H1 (cell line): ENCODE results near the gene MKLN1. TPM values are rescaled to one million over a fixed set of nuclear protein-coding genes. Genes with fewer than 3 reads are reported as not detected.

ENCODE experiments used
- CTCF ChIA-PET: fragments of 300-600 bp; sonication (Branson Sonifier 250); formaldehyde crosslinking; loops from one replicate; lab custom pipeline; 2021; ENCODE audit not compliant: partially characterized antibody; lab: Charles Lee
- POLR2A ChIA-PET: fragments of 300-600 bp; sonication (Branson Sonifier 250); formaldehyde crosslinking; loops from one replicate; lab custom pipeline; 2021; ENCODE audit warnings: inconsistent platforms; ENCODE audit not compliant: partially characterized antibody; lab: Charles Lee
- DNase-seq, 2 experiments: peaks; one replicate each; pipeline versions ENCODE4 v3.0.0 to v3.0.0-alpha.2; 2010 to 2022; ENCODE audit warnings: low spot score in 2 of 2, low read depth in 1 of 2, mixed read lengths in 1 of 2
- FAIRE-seq: peaks from 2 replicates; lab custom pipeline; 2011; peaks lifted over from hg19 to GRCh38; lab: Jason Lieb, UNC
- H2AFZ ChIP-seq: 2 replicates; pipeline ENCODE4 v1.8.1; 2012; ENCODE audit warnings: low read length, inconsistent platforms
- H2AK5ac ChIP-seq: 2 replicates; pipeline ENCODE4 v1.6.1; 2013; ENCODE audit warnings: low read depth, low read length
- H2BK120ac ChIP-seq: replicated peaks from 2 replicates; pipeline ENCODE3; 2013; ENCODE audit warnings: low read depth, low read length, inconsistent platforms
- H2BK12ac ChIP-seq: 2 replicates; pipeline ENCODE4 v1.6.1; 2013; ENCODE audit warnings: low read depth, low read length
- H2BK15ac ChIP-seq: 2 replicates; pipeline ENCODE4 v1.6.1; 2013; ENCODE audit warnings: low read length
- H2BK20ac ChIP-seq: 2 replicates; pipeline ENCODE4 v1.6.1; 2013; ENCODE audit warnings: low read length
- H2BK5ac ChIP-seq: 2 replicates; pipeline ENCODE4 v1.6.1; 2013; ENCODE audit warnings: low read depth, low read length
- H3K14ac ChIP-seq: 2 replicates; pipeline ENCODE4 v1.6.1; 2013; ENCODE audit warnings: inconsistent platforms; ENCODE audit not compliant: insufficient read length
- H3K18ac ChIP-seq: 2 replicates; pipeline ENCODE4 v1.6.1; 2013; ENCODE audit warnings: low read length; ENCODE audit errors: extremely low read depth
- H3K23ac ChIP-seq: 2 replicates; pipeline ENCODE4 v1.6.1; 2013; ENCODE audit warnings: inconsistent platforms; ENCODE audit not compliant: insufficient read length
- H3K23me2 ChIP-seq: 2 replicates; pipeline ENCODE4 v1.6.1; 2013; ENCODE audit warnings: low read depth, low read length
- H3K27ac ChIP-seq: 2 replicates; pipeline ENCODE4 v1.6.1; 2011; ENCODE audit warnings: low read depth, low read length, inconsistent platforms
- H3K27me3 ChIP-seq, 4 experiments: replicated peaks in 1 of 4; 1 replicate in 1 of 4; 2 replicates in 3 of 4; pipeline versions ENCODE4 v1.6.1 to v1.8.1; 2011 to 2013; ENCODE audit warnings: low read length in 3 of 4, mild to moderate bottlenecking in 3 of 4, inconsistent platforms in 2 of 4, mixed read lengths in 2 of 4, moderate library complexity in 1 of 4; ENCODE audit not compliant: control insufficient read depth in 3 of 4, insufficient read depth in 3 of 4; ENCODE audit errors: extremely low read depth in 1 of 4
- H3K36me3 ChIP-seq, 4 experiments: 2 replicates each; pipeline versions ENCODE4 v1.6.1 to v1.8.1; 2011 to 2013; ENCODE audit warnings: mild to moderate bottlenecking in 4 of 4, low read length in 3 of 4, moderate library complexity in 2 of 4, control low read depth in 1 of 4, inconsistent platforms in 1 of 4; ENCODE audit not compliant: insufficient read depth in 4 of 4, control insufficient read depth in 2 of 4
- H3K4ac ChIP-seq: replicated peaks from 2 replicates; pipeline ENCODE3; 2013; ENCODE audit warnings: low read length, low read depth, mixed read lengths, inconsistent platforms; ENCODE audit not compliant: insufficient read length
- H3K4me1 ChIP-seq, 4 experiments: replicated peaks in 1 of 4; 1 replicate in 1 of 4; 2 replicates in 3 of 4; pipeline versions ENCODE4 v1.6.1 to v1.8.1; 2011 to 2013; ENCODE audit warnings: low read length in 3 of 4, inconsistent platforms in 2 of 4, mixed read lengths in 1 of 4; ENCODE audit not compliant: insufficient read depth in 4 of 4, control insufficient read depth in 3 of 4
- H3K4me2 ChIP-seq, 2 experiments: 2 replicates each; pipeline versions ENCODE4 v1.6.1 to v1.8.1; 2011 to 2013; ENCODE audit warnings: low read depth in 2 of 2, low read length in 2 of 2, control low read depth in 1 of 2, inconsistent platforms in 1 of 2, mild to moderate bottlenecking in 1 of 2; ENCODE audit not compliant: insufficient read depth in 1 of 2
- H3K4me3 ChIP-seq, 4 experiments: fragments of 200-600, 300-600 bp in 1 of 4; sonication (generic), shearing (Covaris generic), sonication (Bioruptor Twin) in 1 of 4; 2 replicates each; pipeline versions ENCODE4 v1.5.1 to v1.8.1; 2011 to 2016; ENCODE audit warnings: low read length in 4 of 4, low read depth in 3 of 4, control low read depth in 2 of 4, inconsistent platforms in 2 of 4, mild to moderate bottlenecking in 2 of 4, mixed read lengths in 1 of 4, moderate library complexity in 1 of 4; ENCODE audit not compliant: insufficient read depth in 2 of 4; ENCODE audit errors: extremely low read depth in 1 of 4
- H3K56ac ChIP-seq: replicated peaks from 2 replicates; pipeline ENCODE3; 2013; ENCODE audit warnings: low read depth, mild to moderate bottlenecking, mixed read lengths, low read length, inconsistent platforms; ENCODE audit not compliant: insufficient read length
- H3K79me1 ChIP-seq: 2 replicates; pipeline ENCODE4 v1.6.1; 2013; ENCODE audit warnings: low read depth, low read length, control low read depth
- H3K79me2 ChIP-seq, 2 experiments: 2 replicates each; pipeline versions ENCODE4 v1.6.1 to v1.8.1; 2012 to 2013; ENCODE audit warnings: low read length in 2 of 2, mild to moderate bottlenecking in 2 of 2, inconsistent platforms in 1 of 2; ENCODE audit not compliant: insufficient read depth in 2 of 2, control insufficient read depth in 1 of 2
- H3K9ac ChIP-seq, 4 experiments: replicated peaks in 1 of 4; 1 replicate in 1 of 4; 2 replicates in 3 of 4; pipeline versions ENCODE4 v1.6.1 to v1.8.1; 2011 to 2013; ENCODE audit warnings: low read depth in 3 of 4, low read length in 3 of 4, control low read depth in 2 of 4, mild to moderate bottlenecking in 2 of 4, moderate library complexity in 2 of 4, inconsistent platforms in 1 of 4; ENCODE audit errors: extremely low read depth in 1 of 4
- H3K9me3 ChIP-seq, 2 experiments: 2 replicates each; pipeline versions ENCODE4 v1.6.1 to v1.8.1; 2012 to 2013; ENCODE audit warnings: mild to moderate bottlenecking in 2 of 2, moderate library complexity in 2 of 2, control low read depth in 1 of 2, inconsistent platforms in 1 of 2, low read depth in 1 of 2, low read length in 1 of 2, mixed read lengths in 1 of 2; ENCODE audit not compliant: insufficient read depth in 2 of 2
- H4K20me1 ChIP-seq, 2 experiments: replicated peaks in 1 of 2; 2 replicates each; pipeline versions ENCODE3 to v1.8.1; 2011 to 2013; ENCODE audit warnings: inconsistent platforms in 2 of 2, low read length in 2 of 2, mild to moderate bottlenecking in 1 of 2; ENCODE audit not compliant: insufficient read depth in 2 of 2, control insufficient read depth in 1 of 2
- H4K5ac ChIP-seq: 2 replicates; pipeline ENCODE4 v1.6.1; 2013; ENCODE audit warnings: low read length, low read depth, mixed read lengths, inconsistent platforms; ENCODE audit not compliant: insufficient read length
- H4K8ac ChIP-seq: 2 replicates; pipeline ENCODE4 v1.8.0; 2013; ENCODE audit warnings: mild to moderate bottlenecking, moderate library complexity, low read length, inconsistent platforms; ENCODE audit not compliant: insufficient read depth; ENCODE audit errors: extremely low read depth
- H4K91ac ChIP-seq: replicated peaks from 2 replicates; pipeline ENCODE3; 2013; ENCODE audit warnings: low read length, mixed read lengths, inconsistent platforms; ENCODE audit not compliant: insufficient read length
- CBX8 ChIP-seq: fragments of 300-800, 300-1000 bp; sonication (generic); IDR thresholded peaks from 2 replicates; pipeline ENCODE4 v1.7.1; 2016; ENCODE audit warnings: low read depth, low read length, borderline replicate concordance
- GTF2F1 ChIP-seq: IDR thresholded peaks from 2 replicates; pipeline ENCODE4 v1.6.1; 2012; ENCODE audit warnings: low read depth, low read length, improper control_type of control experiment, borderline replicate concordance
- POLR2AphosphoS5 ChIP-seq: IDR thresholded peaks from 2 replicates; pipeline ENCODE4 v1.6.1; 2011; ENCODE audit warnings: low read depth, low read length
- TCF12 ChIP-seq: IDR thresholded peaks from 2 replicates; pipeline ENCODE4 v1.6.1; 2011; ENCODE audit warnings: low read depth, mild to moderate bottlenecking, low read length
- USF2 ChIP-seq: IDR thresholded peaks from 2 replicates; pipeline ENCODE4 v1.6.1; 2011; ENCODE audit warnings: low read length, improper control_type of control experiment
- WGBS, 2 experiments: shearing (Covaris generic) in 1 of 2; methylation state at CpG; one replicate each; pipeline versions ENCODE4 v1.1.6 to v1.1.7; 2013 to 2015; ENCODE audit warnings: low lambda C conversion rate in 2 of 2, mixed read lengths in 2 of 2, inconsistent platforms in 1 of 2, low coverage in 1 of 2, missing lambda C conversion rate in 1 of 2; ENCODE audit not compliant: insufficient replicate concordance in 2 of 2, insufficient coverage in 1 of 2, insufficient read length in 1 of 2; ENCODE audit errors: extremely low coverage in 1 of 2, missing lambda C conversion rate in 1 of 2; 5-methylcytosine and 5-hydroxymethylcytosine counted together
- polyA plus RNA-seq, 7 experiments: library from polyadenylated mRNA; depleted of rRNA in 3 of 7; stranded (reverse) in 5 of 7; unstranded in 2 of 7; fragments of >200 nt in 5 of 7; fragments of 200-250 nt in 2 of 7; gene quantifications; 1 replicate in 5 of 7; 2 replicates in 1 of 7; 4 replicates in 1 of 7; pipeline versions ENCODE4 v1.2.1 to v1.2.3, GENCODE V29; 2011 to 2013; ENCODE audit warnings: missing spikeins in 2 of 7, mixed read lengths in 2 of 7
- total RNA-seq: library from RNA; stranded (reverse); fragmentation: NEBNext Ultra II Directional; extraction: Animal tissue kit (Norgen Biotek cat#: 25700); gene quantifications from 2 replicates; pipeline ENCODE4 v1.2.1, GENCODE V29; 2021

MKLN1 gene
- total and polyA plus RNA-seq, 2 of the 8 experiments (the other 6 are each of a cell fraction or from before 2014, with no cell fraction given) = 22.3 to 50.9 TPM

DNA sequence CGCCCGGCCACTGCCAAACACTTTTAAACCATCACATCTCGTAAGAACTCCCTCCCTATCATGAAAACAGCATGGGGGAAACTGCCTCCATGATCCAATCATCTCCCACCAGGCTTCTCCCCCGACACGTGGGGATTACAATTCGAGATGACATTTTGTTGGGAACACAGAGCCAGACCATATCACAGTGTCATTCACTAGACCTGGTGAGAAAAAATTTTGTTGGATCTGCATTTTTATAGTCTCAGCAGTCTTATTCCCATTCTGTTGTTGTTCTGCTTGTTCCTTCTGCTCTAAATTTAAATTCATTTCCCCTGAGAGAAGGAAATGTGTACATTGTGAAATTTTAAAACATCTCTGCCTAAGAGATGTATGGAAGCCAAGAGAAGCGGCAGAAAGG lies 4.8 kb upstream of the MKLN1 start:
- Histone ChIP-seq H2BK120ac (no peak overlapping the region), H3K4me1 (peaks cover 2 to 13% (median 4%) of the 10 kb centered on the region in 4 experiments; a peak in 4 of 7 replicates), H3K9me3 (no peaks in the 10 kb centered on the region), H2AK5ac (no peak overlapping the region), H3K56ac (no peak overlapping the region), H3K27me3 (no peaks in the 10 kb centered on the region), H3K27ac (no peak overlapping the region), H4K91ac (no peak overlapping the region), H3K4me3 (no peak overlapping the region), H3K36me3 (no peaks in the 10 kb centered on the region), H3K79me2 (peaks cover 0 to 1% of the 10 kb centered on the region in 2 experiments; a peak in 1 of 4 replicates), H4K8ac (no peak overlapping the region), H4K5ac (no peak overlapping the region), H3K9ac (no peak overlapping the region), H3K4ac (no peak overlapping the region), H2BK5ac (no peak overlapping the region), H3K14ac (no peak overlapping the region), H2BK20ac (no peak overlapping the region), H3K23me2 (peaks cover 6% of the 10 kb centered on the region), H3K79me1 (no peaks in the 10 kb centered on the region; the same call in 1 of the 2 replicates), H3K4me2 (no peak overlapping the region), H3K18ac (no peak overlapping the region), H4K20me1 (no peaks in the 10 kb centered on the region), H3K23ac (no peak overlapping the region), H2BK12ac (no peak overlapping the region), H2AFZ (no peak overlapping the region), H2BK15ac (no peak overlapping the region)
- TF ChIP-seq USF2 = no peak
- no peak for TF ChIP-seq CBX8
- no peak for TF ChIP-seq POLR2AphosphoS5
- no peak for TF ChIP-seq TCF12
- no peak for TF ChIP-seq GTF2F1
- ChIA-PET POLR2A (interaction anchor here (0.7 kb wide), 1 partner anchor 8 kb away, joined by 3 read pairs; no protein-coding TSS in a partner anchor), CTCF (no interaction called here)
- WGBS, 2 experiments = 80% methylated on average over 7 of the region's 7 CpGs; no CpG with 5 or more reads in 1 of the 2 experiments
- FAIRE-seq = no peak
- no peak for DNase-seq
